HepG2 (cell line): ENCODE results near the gene SH3PXD2A. TPM values are rescaled to one million over a fixed set of nuclear protein-coding genes. Genes with fewer than 3 reads are reported as not detected.

Source experiments
- CENPX ChIP-seq: sonication (generic); formaldehyde crosslinking; IDR thresholded peaks from 2 replicates; pipeline ENCODE4 v1.9.0; 2021; ENCODE audit warnings: mild to moderate bottlenecking, missing genetic modification reagents, moderate library complexity
- CERS6 ChIP-seq: sonication (generic); formaldehyde crosslinking; IDR thresholded peaks from 2 replicates; pipeline ENCODE4 v1.5.0; 2020; ENCODE audit warnings: missing genetic modification reagents
- ISL2 ChIP-seq: sonication (generic); formaldehyde crosslinking; IDR thresholded peaks from 2 replicates; pipeline ENCODE4 v1.5.0; 2020; ENCODE audit warnings: missing genetic modification reagents
- KAT8 ChIP-seq: IDR thresholded peaks from 2 replicates; pipeline ENCODE4 v1.6.1; 2016; ENCODE audit warnings: missing genetic modification reagents, missing compliant biosample characterization
- KLF11 ChIP-seq: IDR thresholded peaks from 2 replicates; pipeline ENCODE4 v1.6.1; 2016; ENCODE audit warnings: missing compliant biosample characterization
- MIER2 ChIP-seq: IDR thresholded peaks from 2 replicates; pipeline ENCODE4 v1.6.1; 2016; ENCODE audit warnings: missing biosample characterization, missing genetic modification reagents
- PRPF4 ChIP-seq: fragments of 200-400 bp; formaldehyde crosslinking; IDR thresholded peaks from 2 replicates; pipeline ENCODE4 v1.6.1; 2016; ENCODE audit warnings: low read length, low read depth; ENCODE audit not compliant: poor library complexity, severe bottlenecking
- ZFP62 ChIP-seq: sonication (generic); formaldehyde crosslinking; IDR thresholded peaks from 2 replicates; pipeline ENCODE4 v1.4.0; 2020; ENCODE audit warnings: missing genetic modification reagents
- ZNF841 ChIP-seq: sonication (generic); formaldehyde crosslinking; IDR thresholded peaks from 2 replicates; pipeline ENCODE4 v1.8.1; 2023; ENCODE audit warnings: missing genetic modification reagents, borderline replicate concordance
- ZNF878 ChIP-seq: sonication (generic); formaldehyde crosslinking; IDR thresholded peaks from 2 replicates; pipeline ENCODE4 v1.8.1; 2023; ENCODE audit warnings: mild to moderate bottlenecking, missing genetic modification reagents, moderate library complexity
- ZNF879 ChIP-seq: sonication (generic); formaldehyde crosslinking; IDR thresholded peaks from 2 replicates; pipeline ENCODE4 v1.8.1; 2023; ENCODE audit warnings: missing genetic modification reagents
- polyA plus RNA-seq, 8 experiments: library from polyadenylated mRNA; depleted of rRNA in 3 of 8; stranded (reverse) in 7 of 8; unstranded in 1 of 8; fragments of >200 nt; fragmentation: Illumina TruSeq in 4 of 8; extraction: Trizol in 4 of 8; gene quantifications; 2 replicates each; pipeline versions ENCODE4 v1.2.1 to v1.2.3, GENCODE V29; 2011 to 2016; ENCODE audit warnings: low read depth in 4 of 8, missing spikeins in 1 of 8, mixed read lengths in 1 of 8; ENCODE audit not compliant: insufficient read depth in 1 of 8
- total RNA-seq, 5 experiments: library from RNA; depleted of rRNA; stranded (reverse); fragments of >200 nt; fragmentation: Illumina TruSeq; extraction: Trizol; gene quantifications; 2 replicates each; pipeline ENCODE4 v1.2.3, GENCODE V29; 2016; ENCODE audit warnings: low read depth in 1 of 5
- TF ChIP-seq, protein P1 (sequence below): sonication (generic); formaldehyde crosslinking; IDR thresholded peaks from 2 replicates; pipeline ENCODE4 v1.4.0; 2020; ENCODE audit warnings: mild to moderate bottlenecking, missing genetic modification reagents
- TF ChIP-seq, protein P2 (sequence below): sonication (generic); formaldehyde crosslinking; IDR thresholded peaks from 2 replicates; pipeline ENCODE4 v1.5.0; 2020; ENCODE audit warnings: mild to moderate bottlenecking, missing genetic modification reagents
- TF ChIP-seq, protein P3 (sequence below): sonication (generic); formaldehyde crosslinking; IDR thresholded peaks from 2 replicates; pipeline ENCODE4 v1.5.0; 2020; ENCODE audit warnings: mild to moderate bottlenecking, missing genetic modification reagents
- TF ChIP-seq, protein P4 (sequence below): sonication (generic); formaldehyde crosslinking; IDR thresholded peaks from 2 replicates; pipeline ENCODE4 v1.4.0; 2020; ENCODE audit warnings: missing genetic modification reagents

Gene SH3PXD2A
- total and polyA plus RNA-seq, 2 of the 13 experiments (the other 11 are each of a cell fraction or from before 2014, with no cell fraction given): 11.1 to 11.3 TPM

DNA sequence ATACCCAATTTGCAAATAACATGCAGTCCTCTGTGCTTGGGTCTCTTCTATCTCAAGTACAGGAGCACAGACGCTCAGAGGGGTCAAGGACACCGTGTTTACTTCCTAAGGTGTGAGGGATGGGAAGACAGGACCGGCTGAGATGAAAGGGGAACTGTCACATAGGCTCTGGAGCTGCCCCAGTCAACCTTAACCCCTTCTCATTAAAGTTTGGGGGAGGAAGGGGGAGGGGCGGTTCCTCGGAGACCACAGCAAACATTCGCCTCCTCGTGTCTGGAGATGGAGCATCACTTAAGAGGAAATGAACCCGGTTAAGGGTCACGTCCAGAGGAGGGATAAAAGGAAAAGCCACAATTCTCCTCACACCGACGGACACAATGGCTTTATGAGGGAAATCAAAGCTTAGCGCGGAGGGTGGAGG lies 1.1 kb downstream of the SH3PXD2A start (continued):
- TF ChIP-seq, protein P1, sequence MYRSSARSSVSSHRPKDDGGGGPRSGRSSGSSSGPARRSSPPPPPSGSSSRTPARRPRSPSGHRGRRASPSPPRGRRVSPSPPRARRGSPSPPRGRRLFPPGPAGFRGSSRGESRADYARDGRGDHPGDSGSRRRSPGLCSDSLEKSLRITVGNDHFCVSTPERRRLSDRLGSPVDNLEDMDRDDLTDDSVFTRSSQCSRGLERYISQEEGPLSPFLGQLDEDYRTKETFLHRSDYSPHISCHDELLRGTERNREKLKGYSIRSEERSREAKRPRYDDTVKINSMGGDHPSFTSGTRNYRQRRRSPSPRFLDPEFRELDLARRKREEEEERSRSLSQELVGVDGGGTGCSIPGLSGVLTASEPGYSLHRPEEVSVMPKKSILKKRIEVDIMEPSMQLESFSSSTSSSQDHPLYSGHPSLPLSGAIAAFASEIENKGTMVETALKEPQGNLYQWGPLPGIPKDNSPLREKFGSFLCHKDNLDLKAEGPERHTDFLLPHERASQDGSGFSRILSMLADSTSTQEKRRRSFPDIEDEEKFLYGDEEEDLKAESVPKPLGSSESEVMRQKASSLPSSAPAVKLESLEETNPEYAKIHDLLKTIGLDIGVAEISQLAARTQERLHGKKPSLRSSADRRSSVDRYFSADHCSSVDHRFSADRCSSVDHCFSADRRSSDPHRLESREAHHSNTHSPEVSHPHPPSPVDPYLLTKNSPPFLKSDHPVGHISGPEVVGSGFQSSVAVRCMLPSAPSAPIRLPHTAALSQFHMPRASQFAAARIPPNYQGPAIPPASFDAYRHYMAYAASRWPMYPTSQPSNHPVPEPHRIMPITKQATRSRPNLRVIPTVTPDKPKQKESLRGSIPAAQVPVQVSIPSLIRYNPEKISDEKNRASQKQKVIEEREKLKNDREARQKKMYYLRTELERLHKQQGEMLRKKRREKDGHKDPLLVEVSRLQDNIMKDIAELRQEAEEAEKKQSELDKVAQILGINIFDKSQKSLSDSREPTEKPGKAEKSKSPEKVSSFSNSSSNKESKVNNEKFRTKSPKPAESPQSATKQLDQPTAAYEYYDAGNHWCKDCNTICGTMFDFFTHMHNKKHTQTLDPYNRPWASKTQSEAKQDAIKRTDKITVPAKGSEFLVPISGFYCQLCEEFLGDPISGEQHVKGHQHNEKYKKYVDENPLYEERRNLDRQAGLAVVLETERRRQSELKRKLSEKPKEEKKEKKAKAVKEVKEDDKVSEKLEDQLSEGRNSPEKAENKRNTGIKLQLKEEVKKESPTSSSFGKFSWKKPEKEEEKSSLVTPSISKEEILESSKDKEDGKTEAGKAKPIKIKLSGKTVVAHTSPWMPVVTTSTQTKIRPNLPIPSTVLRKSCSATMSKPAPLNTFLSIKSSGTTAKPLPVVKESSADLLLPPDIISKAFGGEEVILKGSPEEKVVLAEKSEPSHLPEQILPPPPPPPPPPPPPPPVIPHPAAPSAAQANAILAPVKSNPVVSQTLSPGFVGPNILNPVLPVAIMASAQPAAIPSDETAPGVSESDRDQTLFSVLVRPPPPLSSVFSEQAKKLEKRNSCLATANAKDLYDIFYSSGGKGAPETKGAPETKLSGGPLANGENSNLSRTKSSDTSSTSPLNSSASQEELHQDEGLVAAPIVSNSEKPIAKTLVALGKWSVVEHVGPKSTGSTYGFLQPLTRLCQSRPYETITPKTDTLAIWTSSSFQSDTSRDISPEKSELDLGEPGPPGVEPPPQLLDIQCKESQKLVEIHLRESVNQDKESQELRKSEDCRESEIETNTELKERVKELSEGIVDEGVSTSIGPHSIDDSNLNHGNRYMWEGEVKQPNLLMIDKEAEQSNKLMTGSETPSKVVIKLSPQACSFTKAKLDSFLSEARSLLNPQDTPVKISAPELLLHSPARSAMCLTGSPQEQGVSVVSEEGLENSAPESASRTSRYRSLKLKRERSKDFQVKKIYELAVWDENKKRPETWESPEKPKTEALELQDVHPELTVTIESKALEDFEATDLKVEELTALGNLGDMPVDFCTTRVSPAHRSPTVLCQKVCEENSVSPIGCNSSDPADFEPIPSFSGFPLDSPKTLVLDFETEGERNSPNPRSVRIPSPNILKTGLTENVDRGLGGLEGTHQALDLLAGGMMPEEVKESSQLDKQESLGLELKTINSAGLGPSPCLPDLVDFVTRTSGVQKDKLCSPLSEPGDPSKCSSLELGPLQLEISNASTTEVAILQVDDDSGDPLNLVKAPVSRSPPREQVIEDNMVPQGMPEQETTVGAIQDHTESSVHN: no peak; the same call in 1 of the 2 replicates
- no peak for TF ChIP-seq PRPF4
- TF ChIP-seq ZNF879 (CRISPR knock-in tag): no peak
- no peak for TF ChIP-seq ZNF841 (CRISPR knock-in tag)
- no peak for TF ChIP-seq ZFP62 (CRISPR knock-in tag)
- no peak for TF ChIP-seq CERS6 (CRISPR knock-in tag)
- TF ChIP-seq, protein P2, sequence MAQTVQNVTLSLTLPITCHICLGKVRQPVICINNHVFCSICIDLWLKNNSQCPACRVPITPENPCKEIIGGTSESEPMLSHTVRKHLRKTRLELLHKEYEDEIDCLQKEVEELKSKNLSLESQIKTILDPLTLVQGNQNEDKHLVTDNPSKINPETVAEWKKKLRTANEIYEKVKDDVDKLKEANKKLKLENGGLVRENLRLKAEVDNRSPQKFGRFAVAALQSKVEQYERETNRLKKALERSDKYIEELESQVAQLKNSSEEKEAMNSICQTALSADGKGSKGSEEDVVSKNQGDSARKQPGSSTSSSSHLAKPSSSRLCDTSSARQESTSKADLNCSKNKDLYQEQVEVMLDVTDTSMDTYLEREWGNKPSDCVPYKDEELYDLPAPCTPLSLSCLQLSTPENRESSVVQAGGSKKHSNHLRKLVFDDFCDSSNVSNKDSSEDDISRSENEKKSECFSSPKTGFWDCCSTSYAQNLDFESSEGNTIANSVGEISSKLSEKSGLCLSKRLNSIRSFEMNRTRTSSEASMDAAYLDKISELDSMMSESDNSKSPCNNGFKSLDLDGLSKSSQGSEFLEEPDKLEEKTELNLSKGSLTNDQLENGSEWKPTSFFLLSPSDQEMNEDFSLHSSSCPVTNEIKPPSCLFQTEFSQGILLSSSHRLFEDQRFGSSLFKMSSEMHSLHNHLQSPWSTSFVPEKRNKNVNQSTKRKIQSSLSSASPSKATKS (CRISPR knock-in tag): no peak; the same call in 1 of the 2 replicates
- peak; percentile 16; the same call in 1 of the 2 replicates for TF ChIP-seq MIER2 (CRISPR knock-in tag)
- TF ChIP-seq, protein P3, sequence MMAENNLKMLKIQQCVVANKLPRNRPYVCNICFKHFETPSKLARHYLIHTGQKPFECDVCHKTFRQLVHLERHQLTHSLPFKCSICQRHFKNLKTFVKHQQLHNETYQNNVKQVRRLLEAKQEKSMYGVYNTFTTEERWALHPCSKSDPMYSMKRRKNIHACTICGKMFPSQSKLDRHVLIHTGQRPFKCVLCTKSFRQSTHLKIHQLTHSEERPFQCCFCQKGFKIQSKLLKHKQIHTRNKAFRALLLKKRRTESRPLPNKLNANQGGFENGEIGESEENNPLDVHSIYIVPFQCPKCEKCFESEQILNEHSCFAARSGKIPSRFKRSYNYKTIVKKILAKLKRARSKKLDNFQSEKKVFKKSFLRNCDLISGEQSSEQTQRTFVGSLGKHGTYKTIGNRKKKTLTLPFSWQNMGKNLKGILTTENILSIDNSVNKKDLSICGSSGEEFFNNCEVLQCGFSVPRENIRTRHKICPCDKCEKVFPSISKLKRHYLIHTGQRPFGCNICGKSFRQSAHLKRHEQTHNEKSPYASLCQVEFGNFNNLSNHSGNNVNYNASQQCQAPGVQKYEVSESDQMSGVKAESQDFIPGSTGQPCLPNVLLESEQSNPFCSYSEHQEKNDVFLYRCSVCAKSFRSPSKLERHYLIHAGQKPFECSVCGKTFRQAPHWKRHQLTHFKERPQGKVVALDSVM (CRISPR knock-in tag): no peak
- TF ChIP-seq ZNF878 (CRISPR knock-in tag): 0 out of 2 replicates have a peak, but pooled peaks have one; percentile 65
- TF ChIP-seq KLF11 (CRISPR knock-in tag): 0 out of 2 replicates have a peak, but pooled peaks have one; percentile 29
- TF ChIP-seq ISL2 (CRISPR knock-in tag): peak; percentile 50
- TF ChIP-seq, protein P4, sequence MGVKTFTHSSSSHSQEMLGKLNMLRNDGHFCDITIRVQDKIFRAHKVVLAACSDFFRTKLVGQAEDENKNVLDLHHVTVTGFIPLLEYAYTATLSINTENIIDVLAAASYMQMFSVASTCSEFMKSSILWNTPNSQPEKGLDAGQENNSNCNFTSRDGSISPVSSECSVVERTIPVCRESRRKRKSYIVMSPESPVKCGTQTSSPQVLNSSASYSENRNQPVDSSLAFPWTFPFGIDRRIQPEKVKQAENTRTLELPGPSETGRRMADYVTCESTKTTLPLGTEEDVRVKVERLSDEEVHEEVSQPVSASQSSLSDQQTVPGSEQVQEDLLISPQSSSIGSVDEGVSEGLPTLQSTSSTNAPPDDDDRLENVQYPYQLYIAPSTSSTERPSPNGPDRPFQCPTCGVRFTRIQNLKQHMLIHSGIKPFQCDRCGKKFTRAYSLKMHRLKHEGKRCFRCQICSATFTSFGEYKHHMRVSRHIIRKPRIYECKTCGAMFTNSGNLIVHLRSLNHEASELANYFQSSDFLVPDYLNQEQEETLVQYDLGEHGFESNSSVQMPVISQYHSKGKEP (CRISPR knock-in tag): no peak
- no peak for TF ChIP-seq CENPX
- no peak; the same call in 1 of the 2 replicates for TF ChIP-seq KAT8 (CRISPR knock-in tag)
